ENCODE results near the gene ROR1.

DNA sequence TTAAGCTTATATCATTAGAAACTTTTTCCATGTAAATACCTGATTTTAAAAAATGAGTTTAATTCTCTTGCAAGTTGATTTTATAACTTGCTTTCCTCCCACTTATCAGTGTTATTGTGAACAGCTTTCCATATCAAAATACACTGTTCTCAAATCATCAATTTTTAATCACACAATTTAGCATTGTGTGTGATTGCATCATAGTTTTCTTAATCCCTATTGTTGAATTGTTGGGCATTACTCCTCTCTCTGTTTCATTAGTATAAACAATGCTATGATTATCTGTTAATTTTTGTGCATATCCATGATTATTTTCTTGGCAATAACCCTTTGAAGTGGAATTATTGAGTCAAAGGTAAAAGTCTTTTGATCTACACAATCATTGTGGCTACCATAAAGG is 48.7 kb downstream of the ROR1 start:
- no peak for TF ChIP-seq CTCF (IDR thresholded peaks at IDR 0.05)
- no peak for TF ChIP-seq POLR2AphosphoS5 (IDR thresholded peaks at IDR 0.05; ENCODE audit: low read depth, low read length)
- TF ChIP-seq, protein P1, sequence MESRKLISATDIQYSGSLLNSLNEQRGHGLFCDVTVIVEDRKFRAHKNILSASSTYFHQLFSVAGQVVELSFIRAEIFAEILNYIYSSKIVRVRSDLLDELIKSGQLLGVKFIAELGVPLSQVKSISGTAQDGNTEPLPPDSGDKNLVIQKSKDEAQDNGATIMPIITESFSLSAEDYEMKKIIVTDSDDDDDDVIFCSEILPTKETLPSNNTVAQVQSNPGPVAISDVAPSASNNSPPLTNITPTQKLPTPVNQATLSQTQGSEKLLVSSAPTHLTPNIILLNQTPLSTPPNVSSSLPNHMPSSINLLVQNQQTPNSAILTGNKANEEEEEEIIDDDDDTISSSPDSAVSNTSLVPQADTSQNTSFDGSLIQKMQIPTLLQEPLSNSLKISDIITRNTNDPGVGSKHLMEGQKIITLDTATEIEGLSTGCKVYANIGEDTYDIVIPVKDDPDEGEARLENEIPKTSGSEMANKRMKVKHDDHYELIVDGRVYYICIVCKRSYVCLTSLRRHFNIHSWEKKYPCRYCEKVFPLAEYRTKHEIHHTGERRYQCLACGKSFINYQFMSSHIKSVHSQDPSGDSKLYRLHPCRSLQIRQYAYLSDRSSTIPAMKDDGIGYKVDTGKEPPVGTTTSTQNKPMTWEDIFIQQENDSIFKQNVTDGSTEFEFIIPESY (IDR thresholded peaks at IDR 0.05; ENCODE audit: borderline replicate concordance, low read depth), result no peak
- no peak for TF ChIP-seq PBX3 (IDR thresholded peaks at IDR 0.05)
- TF ChIP-seq TCF12 (IDR thresholded peaks at IDR 0.05), result no peak
- TF ChIP-seq, protein P2, sequence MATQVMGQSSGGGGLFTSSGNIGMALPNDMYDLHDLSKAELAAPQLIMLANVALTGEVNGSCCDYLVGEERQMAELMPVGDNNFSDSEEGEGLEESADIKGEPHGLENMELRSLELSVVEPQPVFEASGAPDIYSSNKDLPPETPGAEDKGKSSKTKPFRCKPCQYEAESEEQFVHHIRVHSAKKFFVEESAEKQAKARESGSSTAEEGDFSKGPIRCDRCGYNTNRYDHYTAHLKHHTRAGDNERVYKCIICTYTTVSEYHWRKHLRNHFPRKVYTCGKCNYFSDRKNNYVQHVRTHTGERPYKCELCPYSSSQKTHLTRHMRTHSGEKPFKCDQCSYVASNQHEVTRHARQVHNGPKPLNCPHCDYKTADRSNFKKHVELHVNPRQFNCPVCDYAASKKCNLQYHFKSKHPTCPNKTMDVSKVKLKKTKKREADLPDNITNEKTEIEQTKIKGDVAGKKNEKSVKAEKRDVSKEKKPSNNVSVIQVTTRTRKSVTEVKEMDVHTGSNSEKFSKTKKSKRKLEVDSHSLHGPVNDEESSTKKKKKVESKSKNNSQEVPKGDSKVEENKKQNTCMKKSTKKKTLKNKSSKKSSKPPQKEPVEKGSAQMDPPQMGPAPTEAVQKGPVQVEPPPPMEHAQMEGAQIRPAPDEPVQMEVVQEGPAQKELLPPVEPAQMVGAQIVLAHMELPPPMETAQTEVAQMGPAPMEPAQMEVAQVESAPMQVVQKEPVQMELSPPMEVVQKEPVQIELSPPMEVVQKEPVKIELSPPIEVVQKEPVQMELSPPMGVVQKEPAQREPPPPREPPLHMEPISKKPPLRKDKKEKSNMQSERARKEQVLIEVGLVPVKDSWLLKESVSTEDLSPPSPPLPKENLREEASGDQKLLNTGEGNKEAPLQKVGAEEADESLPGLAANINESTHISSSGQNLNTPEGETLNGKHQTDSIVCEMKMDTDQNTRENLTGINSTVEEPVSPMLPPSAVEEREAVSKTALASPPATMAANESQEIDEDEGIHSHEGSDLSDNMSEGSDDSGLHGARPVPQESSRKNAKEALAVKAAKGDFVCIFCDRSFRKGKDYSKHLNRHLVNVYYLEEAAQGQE (IDR thresholded peaks at IDR 0.05; ENCODE audit: low read depth, low read length), result no peak
- no peak for TF ChIP-seq YY1 (IDR thresholded peaks at IDR 0.05; ENCODE audit: low read depth)
- TF ChIP-seq SMC3 (IDR thresholded peaks at IDR 0.05; ENCODE audit: low read depth, low read length), result no peak
- no peak for TF ChIP-seq JUND (IDR thresholded peaks at IDR 0.05)
- TF ChIP-seq SIN3A (IDR thresholded peaks at IDR 0.05; ENCODE audit: borderline replicate concordance, low read depth, low read length), result no peak
